HG03039 (cell line): ENCODE results near the gene ARHGAP10.

Source experiments
- ATAC-seq: cut with Tn5 transposase; IDR thresholded peaks from one replicate; pipeline ENCODE4 v1.9.1; 2021; ENCODE audit warnings: mild to moderate bottlenecking, moderate library complexity; ENCODE audit not compliant: unreplicated experiment

Gene ARHGAP10

GRCh38 chr4:148021686-148022085 lies 289.8 kb downstream of the ARHGAP10 start:
- no peak for ATAC-seq

- ATAC-seq: no peak
Measured at GRCh38 chr4:148022975-148023374, 291.1 kb downstream of the ARHGAP10 start.

- ATAC-seq: no peak
Measured at GRCh38 chr4:148023512-148024181, 291.8 kb downstream of the ARHGAP10 start.

GRCh38 chr4:148025981-148026380 lies 294.1 kb downstream of the ARHGAP10 start:
- no peak for ATAC-seq

- no peak for ATAC-seq
Measured at GRCh38 chr4:148027201-148027600, 295.3 kb downstream of the ARHGAP10 start.

GRCh38 chr4:148029781-148030180 lies 297.9 kb downstream of the ARHGAP10 start:
- no peak for ATAC-seq

GRCh38 chr4:148030193-148030873 lies 298.4 kb downstream of the ARHGAP10 start:
- no peak for ATAC-seq

GRCh38 chr4:148034813-148035212 lies 302.9 kb downstream of the ARHGAP10 start:
- no peak for ATAC-seq

- ATAC-seq: no peak
Measured at GRCh38 chr4:148041606-148042329, 309.9 kb downstream of the ARHGAP10 start.

GRCh38 chr4:148044089-148044911 lies 312.4 kb downstream of the ARHGAP10 start:
- ATAC-seq: no peak

- ATAC-seq: peak; percentile 86
Measured at GRCh38 chr4:148044912-148045352, 313.0 kb downstream of the ARHGAP10 start.

- no peak for ATAC-seq
Measured at GRCh38 chr4:148048598-148048997, 316.7 kb downstream of the ARHGAP10 start.

GRCh38 chr4:148051403-148051802 lies 319.5 kb downstream of the ARHGAP10 start:
- no peak for ATAC-seq

- no peak for ATAC-seq
Measured at GRCh38 chr4:148052448-148052847, 320.6 kb downstream of the ARHGAP10 start.

- no peak for ATAC-seq
Measured at GRCh38 chr4:148053298-148054003, 321.6 kb downstream of the ARHGAP10 start.

- ATAC-seq: no peak
Measured at GRCh38 chr4:148054275-148054674, 322.4 kb downstream of the ARHGAP10 start.

- no peak for ATAC-seq
Measured at GRCh38 chr4:148055844-148056243, 324.0 kb downstream of the ARHGAP10 start.

- ATAC-seq: peak; percentile 85
Measured at GRCh38 chr4:148056879-148057278, 325.0 kb downstream of the ARHGAP10 start.

- ATAC-seq: peak; percentile 21
Measured at GRCh38 chr4:148057516-148057915, 325.6 kb downstream of the ARHGAP10 start.
